ENCODE data around the gene SLC12A8.

SLC12A8 gene

DNA sequence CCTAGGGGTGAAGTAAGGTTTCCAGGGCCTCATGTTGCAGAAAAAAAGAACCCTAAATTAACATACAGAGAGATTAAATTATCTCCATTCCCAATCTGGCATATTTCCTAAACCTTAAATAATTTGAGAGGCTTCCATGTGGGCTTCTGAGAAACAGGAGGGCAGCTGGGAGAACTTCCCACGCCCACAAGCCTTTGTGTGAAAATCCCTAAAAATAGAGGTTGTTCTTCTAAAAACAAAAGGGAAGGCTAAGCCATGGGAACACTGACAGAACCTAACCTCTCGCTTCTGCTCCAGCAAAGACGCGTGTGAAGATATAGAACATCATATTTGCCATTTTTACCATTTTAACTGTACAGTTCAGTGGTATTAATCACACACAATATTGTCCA lies 812 bp upstream of the SLC12A8 start:
- peak overlapping the region; percentile 70; the same call in 1 of the 2 replicates for H3K4me3 ChIP-seq (ENCODE audit: low read length)
- no peaks in the 10 kb centered on the region for H3K9me3 ChIP-seq (ENCODE audit: insufficient read depth, low read depth, low read length)
- peaks cover 16% of the 10 kb centered on the region for H3K4me1 ChIP-seq (ENCODE audit: insufficient read depth, low read length)
- H3K27ac ChIP-seq (ENCODE audit: low read length) = no peak overlapping the region
- H3K27me3 ChIP-seq (ENCODE audit: insufficient read depth, low read length) = peaks cover 28% of the 10 kb centered on the region
- no peaks in the 10 kb centered on the region for H3K36me3 ChIP-seq (ENCODE audit: insufficient read depth, low read depth, low read length)
- H3K9ac ChIP-seq (ENCODE audit: low read depth, low read length) = peak overlapping the region; percentile 80; the same call in 1 of the 2 replicates

DNA sequence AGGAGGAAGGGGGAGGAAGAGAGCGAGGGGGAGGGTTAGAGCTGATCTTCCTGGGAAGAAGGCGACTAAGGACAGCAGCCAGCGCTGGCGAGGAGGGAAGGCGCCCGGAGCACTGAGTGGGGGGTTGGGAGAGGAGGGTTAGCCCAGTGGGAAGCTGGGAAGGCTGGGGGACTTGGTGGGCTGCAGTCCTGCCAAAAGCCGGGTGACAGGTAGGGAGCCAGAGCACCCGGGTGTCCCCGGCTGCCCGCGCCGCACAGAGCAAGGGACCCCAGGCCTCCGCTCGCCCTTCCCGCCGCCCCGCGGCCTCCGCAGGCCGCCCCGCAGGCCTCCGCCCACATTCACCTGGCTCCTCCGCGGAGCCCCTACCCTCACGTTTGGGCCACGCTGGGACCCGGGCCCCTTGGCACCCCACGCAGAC lies 448 bp downstream of the SLC12A8 start:
- H3K27me3 ChIP-seq (ENCODE audit: insufficient read depth, low read length) = peaks cover 28% of the 10 kb centered on the region
- no peaks in the 10 kb centered on the region for H3K9me3 ChIP-seq (ENCODE audit: insufficient read depth, low read depth, low read length)
- peak overlapping the region; percentile 70 for H3K4me3 ChIP-seq (ENCODE audit: low read length)
- H3K36me3 ChIP-seq (ENCODE audit: insufficient read depth, low read depth, low read length) = no peaks in the 10 kb centered on the region
- peaks cover 16% of the 10 kb centered on the region for H3K4me1 ChIP-seq (ENCODE audit: insufficient read depth, low read length)
- H3K9ac ChIP-seq (ENCODE audit: low read depth, low read length) = peak overlapping the region; percentile 80
- no peak overlapping the region for H3K27ac ChIP-seq (ENCODE audit: low read length)

DNA sequence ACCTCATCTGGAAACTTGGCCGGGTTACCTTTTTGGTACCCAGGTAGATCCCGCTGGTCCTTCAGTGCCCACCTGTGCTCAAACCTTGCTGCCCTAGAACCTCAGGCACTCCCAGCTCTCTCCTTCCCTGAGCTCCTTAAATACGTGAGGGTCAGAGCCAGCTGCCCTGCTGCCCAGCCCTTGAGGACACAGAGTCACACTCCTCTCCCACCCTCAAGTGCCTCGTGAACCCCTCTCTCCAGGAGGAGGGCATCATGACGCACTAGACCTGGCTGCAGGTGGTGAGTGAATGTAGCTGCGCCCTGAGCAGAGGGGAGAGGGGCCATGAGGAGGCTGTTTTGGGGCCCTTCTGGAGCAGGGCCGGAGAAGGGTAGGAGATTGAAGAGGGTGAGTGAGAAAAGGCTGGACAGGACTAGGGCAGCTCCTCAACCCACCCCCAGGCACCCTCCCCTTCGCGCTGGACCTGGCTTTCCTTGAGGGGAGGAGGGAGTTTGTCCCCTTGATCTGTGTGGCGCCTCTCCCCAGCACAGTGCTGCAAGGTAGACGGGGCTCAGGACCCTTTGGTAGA lies 941 bp downstream of the SLC12A8 start:
- Histone ChIP-seq H3K9me3 (ENCODE audit: insufficient read depth, low read depth, low read length) (no peaks in the 10 kb centered on the region), H3K27me3 (ENCODE audit: insufficient read depth, low read length) (peaks cover 28% of the 10 kb centered on the region), H3K36me3 (ENCODE audit: insufficient read depth, low read depth, low read length) (no peaks in the 10 kb centered on the region), H3K9ac (ENCODE audit: low read depth, low read length) (peak overlapping the region; percentile 80), H3K27ac (ENCODE audit: low read length) (no peak overlapping the region), H3K4me1 (ENCODE audit: insufficient read depth, low read length) (peaks cover 16% of the 10 kb centered on the region), H3K4me3 (ENCODE audit: low read length) (peak overlapping the region; percentile 70)

DNA sequence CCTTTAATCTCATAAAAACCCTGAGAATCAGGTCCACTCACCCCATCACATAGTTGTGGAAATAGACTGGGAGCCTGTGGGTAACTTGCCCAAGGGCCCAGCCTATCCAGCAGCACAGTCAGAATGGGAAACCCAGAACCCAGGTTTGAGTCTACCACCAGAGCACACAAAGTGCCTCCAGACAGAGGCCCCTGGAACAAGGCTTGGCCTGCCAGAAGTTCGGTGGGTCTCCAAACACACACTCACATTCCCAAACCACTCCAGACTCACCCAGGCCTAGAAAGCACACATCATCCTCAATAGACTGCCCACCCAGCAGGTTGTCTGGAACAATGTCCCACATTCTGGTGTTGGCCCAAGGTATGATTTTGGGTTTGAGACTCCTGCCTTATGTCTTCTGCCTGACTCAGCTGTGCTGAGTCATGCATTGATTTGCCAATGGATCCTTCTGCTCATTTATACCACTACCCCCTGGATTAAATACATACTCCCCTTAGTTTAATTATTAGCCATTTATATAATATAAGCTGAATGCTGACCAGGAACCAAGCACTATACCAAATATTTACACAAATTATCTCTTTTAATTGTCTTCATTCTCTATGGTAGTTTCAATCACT lies 4.5 kb downstream of the SLC12A8 start:
- H3K9ac ChIP-seq (ENCODE audit: low read depth, low read length) = no peak overlapping the region
- peaks cover 7% of the 10 kb centered on the region; the same call in 1 of the 2 replicates for H3K4me1 ChIP-seq (ENCODE audit: insufficient read depth, low read length)
- H3K27ac ChIP-seq (ENCODE audit: low read length) = no peak overlapping the region
- no peaks in the 10 kb centered on the region for H3K9me3 ChIP-seq (ENCODE audit: insufficient read depth, low read depth, low read length)
- peaks cover 17% of the 10 kb centered on the region for H3K27me3 ChIP-seq (ENCODE audit: insufficient read depth, low read length)
- no peak overlapping the region for H3K4me3 ChIP-seq (ENCODE audit: low read length)
- H3K36me3 ChIP-seq (ENCODE audit: insufficient read depth, low read depth, low read length) = no peaks in the 10 kb centered on the region

DNA sequence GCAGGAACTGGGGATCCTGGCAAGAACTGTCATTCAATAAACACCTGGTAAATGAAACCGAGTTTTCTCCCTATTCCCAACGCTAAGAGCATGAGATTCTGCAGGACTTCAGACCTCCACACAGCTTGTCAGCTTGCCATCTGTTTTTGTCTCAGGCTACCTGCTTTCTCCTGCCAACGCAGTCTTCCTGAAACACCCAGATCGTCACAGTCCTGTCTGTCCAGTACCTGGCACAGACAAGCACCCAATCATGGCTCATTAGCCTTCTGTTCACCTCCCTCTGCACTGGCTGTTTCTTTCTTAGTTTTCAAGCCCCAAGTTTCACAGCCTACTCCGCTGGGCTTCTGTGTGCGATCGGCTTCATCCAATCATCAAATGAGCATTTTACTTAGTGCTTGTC lies 5.0 kb downstream of the SLC12A8 start:
- peaks cover 5% of the 10 kb centered on the region; the same call in 1 of the 2 replicates for H3K4me1 ChIP-seq (ENCODE audit: insufficient read depth, low read length)
- no peak overlapping the region for H3K9ac ChIP-seq (ENCODE audit: low read depth, low read length)
- H3K27ac ChIP-seq (ENCODE audit: low read length) = no peak overlapping the region
- no peaks in the 10 kb centered on the region for H3K9me3 ChIP-seq (ENCODE audit: insufficient read depth, low read depth, low read length)
- no peak overlapping the region for H3K4me3 ChIP-seq (ENCODE audit: low read length)
- H3K27me3 ChIP-seq (ENCODE audit: insufficient read depth, low read length) = peaks cover 13% of the 10 kb centered on the region
- H3K36me3 ChIP-seq (ENCODE audit: insufficient read depth, low read depth, low read length) = no peaks in the 10 kb centered on the region

DNA sequence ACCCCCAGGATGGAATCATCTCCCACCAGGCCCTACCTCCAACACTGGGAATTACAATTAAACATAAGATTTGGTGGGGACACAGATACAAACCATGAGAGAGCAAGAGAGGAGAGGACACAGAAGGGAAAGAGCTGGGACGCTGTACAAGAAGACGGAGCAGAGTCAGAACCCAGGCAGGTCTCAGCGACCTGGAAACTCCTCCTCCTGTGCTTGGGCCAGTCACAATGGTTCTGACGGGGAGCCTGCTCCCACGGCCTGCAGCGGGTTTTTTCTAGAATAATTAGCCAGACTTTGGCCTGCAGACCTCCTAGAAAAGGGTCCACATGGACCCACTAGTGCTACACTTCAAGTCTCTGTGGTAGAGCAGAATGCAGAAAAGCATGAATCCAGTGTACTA lies 5.6 kb downstream of the SLC12A8 start:
- H3K4me1 ChIP-seq (ENCODE audit: insufficient read depth, low read length) = peaks cover 5% of the 10 kb centered on the region; the same call in 1 of the 2 replicates
- peaks cover 10% of the 10 kb centered on the region for H3K27me3 ChIP-seq (ENCODE audit: insufficient read depth, low read length)
- no peak overlapping the region for H3K27ac ChIP-seq (ENCODE audit: low read length)
- no peaks in the 10 kb centered on the region for H3K36me3 ChIP-seq (ENCODE audit: insufficient read depth, low read depth, low read length)
- H3K9ac ChIP-seq (ENCODE audit: low read depth, low read length) = no peak overlapping the region
- H3K9me3 ChIP-seq (ENCODE audit: insufficient read depth, low read depth, low read length) = no peaks in the 10 kb centered on the region
- no peak overlapping the region for H3K4me3 ChIP-seq (ENCODE audit: low read length)

DNA sequence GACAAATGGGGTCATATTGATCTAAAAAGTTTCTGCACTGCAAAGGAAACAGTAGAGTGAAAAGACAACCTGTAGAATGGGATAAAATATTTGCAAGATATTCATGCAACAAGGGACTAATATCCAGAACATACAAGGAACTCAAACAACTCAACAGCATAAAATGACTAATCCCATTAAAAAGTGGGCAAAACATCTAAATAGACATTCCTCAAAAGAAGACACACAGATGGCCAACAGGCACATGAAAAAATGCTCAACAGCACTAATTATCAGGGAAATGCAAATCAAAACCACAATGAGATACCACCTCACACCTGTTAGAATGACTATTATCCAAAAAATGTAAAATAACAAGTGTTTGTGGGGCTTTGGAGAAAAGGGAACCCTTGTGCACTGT lies 8.8 kb downstream of the SLC12A8 start:
- Histone ChIP-seq H3K27me3 (ENCODE audit: insufficient read depth, low read length) (no peaks in the 10 kb centered on the region), H3K4me3 (ENCODE audit: low read length) (no peak overlapping the region), H3K4me1 (ENCODE audit: insufficient read depth, low read length) (no peaks in the 10 kb centered on the region), H3K36me3 (ENCODE audit: insufficient read depth, low read depth, low read length) (no peaks in the 10 kb centered on the region), H3K9me3 (ENCODE audit: insufficient read depth, low read depth, low read length) (no peaks in the 10 kb centered on the region), H3K27ac (ENCODE audit: low read length) (no peak overlapping the region), H3K9ac (ENCODE audit: low read depth, low read length) (no peak overlapping the region)

DNA sequence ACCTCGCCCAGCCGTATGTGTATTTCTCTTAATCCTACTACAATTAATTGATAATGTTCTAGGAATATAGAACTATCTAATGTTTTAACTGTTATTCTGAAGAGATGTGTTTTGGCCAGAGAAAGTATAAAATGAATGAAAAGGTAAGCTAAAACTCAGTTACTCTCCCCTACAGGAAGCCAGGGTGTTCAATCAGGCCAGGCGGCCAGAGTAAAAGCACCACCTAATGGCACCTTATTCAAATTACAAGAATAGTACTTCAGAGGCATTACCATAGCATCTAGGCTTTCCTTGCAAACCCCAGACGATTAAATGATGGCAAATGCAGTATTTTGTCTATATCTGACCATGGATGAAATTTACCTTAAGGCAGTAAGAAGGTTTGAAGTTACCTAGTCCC lies 10.4 kb downstream of the SLC12A8 start:
- H3K4me3 ChIP-seq (ENCODE audit: low read length) = no peak overlapping the region
- H3K27me3 ChIP-seq (ENCODE audit: insufficient read depth, low read length) = no peaks in the 10 kb centered on the region
- H3K9ac ChIP-seq (ENCODE audit: low read depth, low read length) = no peak overlapping the region
- no peaks in the 10 kb centered on the region for H3K4me1 ChIP-seq (ENCODE audit: insufficient read depth, low read length)
- H3K27ac ChIP-seq (ENCODE audit: low read length) = no peak overlapping the region
- H3K36me3 ChIP-seq (ENCODE audit: insufficient read depth, low read depth, low read length) = no peaks in the 10 kb centered on the region
- H3K9me3 ChIP-seq (ENCODE audit: insufficient read depth, low read depth, low read length) = no peaks in the 10 kb centered on the region

DNA sequence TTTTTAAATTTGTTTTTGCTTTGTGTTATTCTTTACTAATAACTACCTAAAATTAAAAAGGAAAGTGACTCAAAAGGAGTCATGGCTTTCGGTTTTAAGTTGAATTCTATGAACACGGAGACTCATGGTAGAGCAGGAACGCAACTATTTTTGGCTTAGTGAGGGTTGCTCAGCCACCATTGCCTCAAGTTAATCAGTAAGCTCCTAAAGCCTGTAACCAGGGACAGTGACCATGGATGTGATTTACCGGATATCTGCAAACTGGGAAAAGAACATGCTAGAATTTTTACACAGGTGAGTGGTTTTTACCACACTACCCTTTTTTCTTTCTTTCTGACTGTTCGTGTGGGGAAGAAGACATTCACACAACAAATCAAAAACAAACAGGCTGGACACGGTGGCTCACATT lies 11.8 kb downstream of the SLC12A8 start:
- no peak overlapping the region for H3K4me3 ChIP-seq (ENCODE audit: low read length)
- H3K4me1 ChIP-seq (ENCODE audit: insufficient read depth, low read length) = no peaks in the 10 kb centered on the region
- no peaks in the 10 kb centered on the region for H3K36me3 ChIP-seq (ENCODE audit: insufficient read depth, low read depth, low read length)
- H3K27me3 ChIP-seq (ENCODE audit: insufficient read depth, low read length) = no peaks in the 10 kb centered on the region
- no peak overlapping the region for H3K9ac ChIP-seq (ENCODE audit: low read depth, low read length)
- no peaks in the 10 kb centered on the region for H3K9me3 ChIP-seq (ENCODE audit: insufficient read depth, low read depth, low read length)
- H3K27ac ChIP-seq (ENCODE audit: low read length) = no peak overlapping the region

DNA sequence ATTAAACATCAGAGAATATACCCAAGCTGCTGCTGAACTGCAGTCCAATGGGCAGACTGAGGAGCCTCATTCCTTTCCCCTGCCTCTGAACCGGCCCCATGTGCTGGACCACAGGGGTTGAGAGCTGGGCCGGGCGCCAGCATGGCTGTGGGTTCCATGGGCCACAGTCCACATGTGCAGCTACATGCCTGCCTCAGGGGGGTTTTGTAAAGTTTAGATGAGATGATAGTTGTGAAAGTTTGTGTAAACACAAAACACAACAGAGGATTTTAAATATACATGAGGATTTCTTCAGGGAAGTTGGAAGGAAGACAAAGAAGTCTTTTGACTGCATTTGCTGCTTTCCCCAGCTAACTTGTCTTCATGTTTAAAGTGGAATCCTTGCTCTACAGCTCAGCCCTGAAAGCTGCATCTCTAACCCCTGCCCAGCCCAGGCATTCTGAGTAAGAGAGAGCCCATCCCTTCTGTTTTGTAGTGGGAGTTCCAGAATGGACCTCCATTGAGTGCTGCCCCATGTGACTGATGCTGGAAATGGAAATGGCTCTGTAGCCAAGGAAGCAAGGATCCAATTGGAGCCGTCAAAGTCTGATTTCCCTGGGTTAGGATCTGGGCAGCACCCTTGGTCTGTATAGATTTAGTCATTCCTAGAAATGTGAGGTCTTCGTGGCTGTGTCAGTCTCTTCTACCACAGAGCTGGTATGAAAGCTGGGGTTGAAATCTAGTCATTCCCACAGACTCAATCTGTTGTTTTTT lies 17.5 kb downstream of the SLC12A8 start:
- no peak overlapping the region for H3K27ac ChIP-seq (ENCODE audit: low read length)
- no peaks in the 10 kb centered on the region for H3K27me3 ChIP-seq (ENCODE audit: insufficient read depth, low read length)
- H3K9me3 ChIP-seq (ENCODE audit: insufficient read depth, low read depth, low read length) = no peaks in the 10 kb centered on the region
- H3K4me3 ChIP-seq (ENCODE audit: low read length) = no peak overlapping the region
- peaks cover 7% of the 10 kb centered on the region; the same call in 1 of the 2 replicates for H3K36me3 ChIP-seq (ENCODE audit: insufficient read depth, low read depth, low read length)
- H3K9ac ChIP-seq (ENCODE audit: low read depth, low read length) = no peak overlapping the region
- H3K4me1 ChIP-seq (ENCODE audit: insufficient read depth, low read length) = peaks cover 21% of the 10 kb centered on the region

DNA sequence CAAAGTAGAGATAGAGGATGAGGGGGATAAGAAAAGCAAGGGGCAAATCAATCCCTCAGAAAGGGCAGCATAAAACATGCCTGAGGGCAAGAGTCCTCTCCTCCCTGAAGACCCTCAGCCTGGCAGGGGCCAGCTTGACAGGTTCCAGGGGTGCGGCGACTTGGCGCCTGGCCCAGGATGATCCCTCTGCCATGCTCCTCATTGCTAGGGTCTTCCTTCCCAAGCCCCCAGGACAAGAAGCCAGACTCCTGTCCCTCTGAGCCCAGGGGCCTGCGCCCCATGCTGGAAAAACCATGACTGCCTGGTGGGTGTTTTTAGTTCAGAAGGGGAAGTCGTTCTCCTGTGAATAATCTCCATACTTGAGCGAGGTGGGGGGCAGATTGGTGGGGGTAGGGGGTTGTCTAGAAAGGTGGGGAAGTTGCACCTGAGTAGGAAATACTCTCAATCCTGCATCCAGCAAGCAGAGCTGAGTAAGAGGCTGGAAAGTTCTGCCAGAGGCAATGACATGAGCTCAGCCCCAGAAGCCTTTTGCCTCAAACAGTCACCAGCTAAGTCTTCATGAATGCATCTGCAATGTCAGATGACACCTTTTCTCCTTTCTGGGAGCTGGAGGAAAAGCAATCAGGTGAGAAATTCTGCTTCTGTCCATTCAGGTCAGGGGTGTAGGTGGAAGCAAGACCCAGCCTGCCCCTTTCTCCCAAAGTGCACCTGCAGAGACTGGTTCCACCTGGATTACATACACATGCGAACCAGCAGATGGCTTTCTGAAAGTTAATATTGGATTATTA lies 18.3 kb downstream of the SLC12A8 start:
- H3K27ac ChIP-seq (ENCODE audit: low read length) = no peak overlapping the region
- no peak overlapping the region for H3K4me3 ChIP-seq (ENCODE audit: low read length)
- H3K4me1 ChIP-seq (ENCODE audit: insufficient read depth, low read length) = peaks cover 23% of the 10 kb centered on the region
- peaks cover 13% of the 10 kb centered on the region; the same call in 1 of the 2 replicates for H3K36me3 ChIP-seq (ENCODE audit: insufficient read depth, low read depth, low read length)
- no peaks in the 10 kb centered on the region for H3K27me3 ChIP-seq (ENCODE audit: insufficient read depth, low read length)
- no peaks in the 10 kb centered on the region for H3K9me3 ChIP-seq (ENCODE audit: insufficient read depth, low read depth, low read length)
- H3K9ac ChIP-seq (ENCODE audit: low read depth, low read length) = no peak overlapping the region

Data from iPS-20b (cell line).